ENCODE measurements around the gene ICAM4. TPM values are rescaled to one million over a fixed set of nuclear protein-coding genes. Genes with fewer than 3 reads are reported as not detected.

The ICAM4 gene
- polyA plus RNA-seq, 3 donors: 5.5 to 17.3 (median 11.2) TPM

GRCh38 chr19:10255358-10255757 is 31.4 kb upstream of the ICAM4 start:
- H3K4me2 ChIP-seq (replicated peaks; ENCODE audit: extremely low read depth, low read length, poor library complexity, severe bottlenecking): no peak overlapping the region
- no peak for TF ChIP-seq CTCF (IDR thresholded peaks at IDR 0.05)
- peaks cover 14% of the 10 kb centered on the region for H4K20me1 ChIP-seq (ENCODE audit: insufficient read depth, low read length)
- no peak overlapping the region for H3K27ac ChIP-seq (ENCODE audit: low read depth in 1 of 2, low read length in 2 of 2)
- Mint-ChIP-seq H3K27me3 (ENCODE audit: low read depth in 3 of 3) (no peaks in the 10 kb centered on the region), H3K27ac (peak overlapping the region in 2 of 7 donors; percentile 27 to 57), H3K4me1 (peaks cover 13% of the 10 kb centered on the region), H3K9me3 (peaks cover 0 to 2% (median 0%) of the 10 kb centered on the region in 7 donors), H3K4me3 (no peak overlapping the region), H3K36me3 (peaks cover 45 to 61% of the 10 kb centered on the region in 2 donors)
- H3K79me2 ChIP-seq (ENCODE audit: insufficient read depth, low read length): peaks cover 20% of the 10 kb centered on the region
- H2AFZ ChIP-seq (ENCODE audit: insufficient read depth, low read depth, low read length, poor library complexity, severe bottlenecking): no peak overlapping the region
- intact Hi-C loops (cut with micrococcal nuclease): no loop called here
- no peak overlapping the region for H3K4me3 ChIP-seq (replicated peaks in 1 of 3; ENCODE audit: low read depth in 2 of 3, low read length in 3 of 3)
- H3K9me3 ChIP-seq (replicated peaks in 1 of 2; ENCODE audit: control insufficient read depth in 1 of 2, insufficient read depth in 1 of 2, low read length in 2 of 2): no peaks in the 10 kb centered on the region
- H3K4me1 ChIP-seq (ENCODE audit: control insufficient read depth in 1 of 2, insufficient read depth in 2 of 2, low read length in 2 of 2): peaks cover 13 to 23% of the 10 kb centered on the region in 2 donors
- 100% methylated on average over 2 of the region's 2 CpGs for WGBS (ENCODE audit: insufficient coverage)
- H3K27me3 ChIP-seq (ENCODE audit: control insufficient read depth in 2 of 2, insufficient read depth in 2 of 2, low read length in 2 of 2): no peaks in the 10 kb centered on the region
- DNase-seq: no peak
- peaks cover 49 to 55% of the 10 kb centered on the region in 2 donors for H3K36me3 ChIP-seq (replicated peaks in 1 of 2; ENCODE audit: control insufficient read depth in 1 of 2, insufficient read depth in 2 of 2, low read length in 2 of 2)
- no peak overlapping the region for H3K9ac ChIP-seq (ENCODE audit: insufficient read depth, low read length, poor library complexity, severe bottlenecking)

GRCh38 chr19:10256551-10256950 is 30.2 kb upstream of the ICAM4 start:
- no peak for TF ChIP-seq CTCF (IDR thresholded peaks at IDR 0.05)
- H3K9me3 Mint-ChIP-seq: peaks cover 0 to 2% (median 0%) of the 10 kb centered on the region in 7 donors
- no peak for DNase-seq
- no peak overlapping the region for H3K4me3 Mint-ChIP-seq
- peak overlapping the region in 2 of 7 donors; percentile 11 to 37 for H3K27ac Mint-ChIP-seq
- no peak overlapping the region for H3K4me3 ChIP-seq (replicated peaks in 1 of 3; ENCODE audit: low read depth in 2 of 3, low read length in 3 of 3)
- H3K27me3 Mint-ChIP-seq (ENCODE audit: low read depth in 3 of 3): no peaks in the 10 kb centered on the region
- no peaks in the 10 kb centered on the region for H3K27me3 ChIP-seq (ENCODE audit: control insufficient read depth in 2 of 2, insufficient read depth in 2 of 2, low read length in 2 of 2)
- H3K27ac ChIP-seq (ENCODE audit: low read depth in 1 of 2, low read length in 2 of 2): no peak overlapping the region
- H3K9ac ChIP-seq (ENCODE audit: insufficient read depth, low read length, poor library complexity, severe bottlenecking): no peak overlapping the region
- peaks cover 45 to 61% of the 10 kb centered on the region in 2 donors for H3K36me3 Mint-ChIP-seq
- H3K4me1 Mint-ChIP-seq: peaks cover 13% of the 10 kb centered on the region
- 90% methylated on average over 6 of the region's 18 CpGs for WGBS (ENCODE audit: insufficient coverage)
- H4K20me1 ChIP-seq (ENCODE audit: insufficient read depth, low read length): peaks cover 14% of the 10 kb centered on the region
- H3K9me3 ChIP-seq (replicated peaks in 1 of 2; ENCODE audit: control insufficient read depth in 1 of 2, insufficient read depth in 1 of 2, low read length in 2 of 2): no peaks in the 10 kb centered on the region
- H3K4me2 ChIP-seq (replicated peaks; ENCODE audit: extremely low read depth, low read length, poor library complexity, severe bottlenecking): no peak overlapping the region
- H3K36me3 ChIP-seq (replicated peaks in 1 of 2; ENCODE audit: control insufficient read depth in 1 of 2, insufficient read depth in 2 of 2, low read length in 2 of 2): peaks cover 49 to 55% of the 10 kb centered on the region in 2 donors
- H3K79me2 ChIP-seq (ENCODE audit: insufficient read depth, low read length): peaks cover 20% of the 10 kb centered on the region
- no peak overlapping the region for H2AFZ ChIP-seq (ENCODE audit: insufficient read depth, low read depth, low read length, poor library complexity, severe bottlenecking)
- intact Hi-C loops (cut with micrococcal nuclease): no loop called here
- peaks cover 9 to 12% of the 10 kb centered on the region in 2 donors for H3K4me1 ChIP-seq (ENCODE audit: control insufficient read depth in 1 of 2, insufficient read depth in 2 of 2, low read length in 2 of 2)

Data from CD14-positive monocyte (primary cell).